GM19025 (cell line): ENCODE data around the gene LEFTY1.
A peak's percentile ranks its signal among the peaks of the same experiment; 100 is the strongest.
"Not testable (repeated sequence)": the region's sequence is repeated elsewhere in the genome, so short reads cannot be mapped to it uniquely, and the experiment has no call there.

Experiments used
- ATAC-seq: cut with Tn5 transposase; IDR thresholded peaks from one replicate; pipeline ENCODE4 v1.9.1; 2021; ENCODE audit warnings: mild to moderate bottlenecking, low read depth, moderate library complexity; ENCODE audit not compliant: unreplicated experiment

LEFTY1 gene

GRCh38 chr1:225888898-225889601 lies at the start of gene LEFTY1:
LEFTY1 (minus strand) TSS chr1:225889146; CDS start chr1:225889066, 80 bp downstream.
- no peak for ATAC-seq

DNA sequence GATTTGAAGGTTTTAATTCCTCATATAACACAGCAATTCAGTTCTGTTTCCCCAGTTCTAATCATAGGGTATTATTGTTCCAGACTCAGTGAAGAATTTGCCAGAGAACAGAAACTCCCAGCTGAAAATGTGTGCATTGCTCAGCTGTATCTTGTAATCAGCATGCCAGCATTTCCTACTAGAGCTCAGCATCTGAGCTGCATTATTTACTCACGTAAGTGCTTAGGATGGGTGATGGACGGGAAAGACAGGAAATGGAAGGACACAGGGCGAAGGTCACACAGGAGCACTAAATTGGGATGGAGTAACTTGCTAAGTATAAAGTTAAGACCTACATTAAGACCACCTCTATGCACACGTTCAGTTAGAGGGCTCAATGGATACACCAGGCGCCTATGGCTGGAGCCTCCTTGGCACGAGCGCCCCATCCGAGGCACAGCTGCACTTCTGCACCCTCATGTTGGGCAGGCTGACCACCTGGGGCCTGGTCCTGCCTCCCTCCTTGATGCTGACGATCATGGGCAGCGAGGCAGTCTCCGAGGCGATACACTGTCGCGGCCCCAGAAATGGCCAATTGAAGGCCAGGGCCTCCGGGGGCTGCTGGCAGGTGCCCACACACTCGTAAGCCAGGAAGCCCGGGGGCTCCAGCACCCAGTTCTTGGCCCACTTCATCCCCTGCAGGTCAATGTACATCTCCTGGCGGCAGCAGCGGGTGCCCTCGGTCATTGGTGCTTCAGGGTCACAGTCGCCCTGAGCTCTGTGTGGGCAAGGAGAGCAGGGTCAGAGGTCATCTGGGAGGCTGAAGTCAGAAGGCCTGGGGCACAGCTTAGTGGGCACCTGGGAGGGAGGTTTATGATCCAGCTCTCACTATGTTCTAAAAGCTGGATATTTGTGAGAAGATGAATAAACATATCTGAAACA lies 48.4 kb upstream of the LEFTY1 start:
- no peak for ATAC-seq

DNA sequence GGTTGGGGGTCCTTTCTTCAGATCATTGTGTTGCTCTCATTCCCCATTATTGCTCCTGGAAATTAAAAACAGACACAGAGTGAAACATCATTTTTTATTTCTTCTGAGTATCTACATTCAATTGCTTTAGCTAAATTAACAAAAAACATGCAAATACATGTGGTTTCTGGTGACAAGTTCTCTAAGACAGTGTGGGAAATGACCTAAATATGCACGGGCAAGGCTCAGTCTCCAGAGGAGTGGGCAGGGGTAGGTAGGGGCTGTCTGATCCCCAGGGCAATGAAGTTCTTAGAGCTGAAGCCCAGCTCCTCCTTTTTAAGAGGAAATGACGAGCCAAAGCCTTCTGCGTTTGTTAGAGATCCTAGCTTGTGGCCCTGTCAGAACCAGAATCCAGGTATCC lies 47.6 kb upstream of the LEFTY1 start:
- no peak for ATAC-seq

DNA sequence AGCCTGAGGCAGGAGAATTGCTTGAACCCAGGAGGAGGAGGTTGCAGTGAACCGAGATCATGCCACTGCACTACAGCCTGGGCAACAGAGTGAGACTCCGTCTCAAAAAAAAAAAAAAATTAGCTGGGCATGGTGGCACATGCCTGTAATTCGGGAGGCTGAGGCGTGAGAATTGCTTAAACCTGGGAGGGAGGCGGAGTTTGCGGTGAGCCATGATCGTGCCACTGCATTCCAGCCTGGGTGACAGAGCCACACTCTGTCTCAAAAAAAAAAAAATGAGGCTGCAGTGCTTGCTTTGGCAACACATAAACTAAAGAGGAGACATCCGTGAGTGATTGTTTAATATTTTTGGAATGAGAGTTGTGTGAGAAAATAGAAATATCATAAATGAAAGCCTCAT lies 47.1 kb upstream of the LEFTY1 start:
- not testable (repeated sequence) for ATAC-seq

DNA sequence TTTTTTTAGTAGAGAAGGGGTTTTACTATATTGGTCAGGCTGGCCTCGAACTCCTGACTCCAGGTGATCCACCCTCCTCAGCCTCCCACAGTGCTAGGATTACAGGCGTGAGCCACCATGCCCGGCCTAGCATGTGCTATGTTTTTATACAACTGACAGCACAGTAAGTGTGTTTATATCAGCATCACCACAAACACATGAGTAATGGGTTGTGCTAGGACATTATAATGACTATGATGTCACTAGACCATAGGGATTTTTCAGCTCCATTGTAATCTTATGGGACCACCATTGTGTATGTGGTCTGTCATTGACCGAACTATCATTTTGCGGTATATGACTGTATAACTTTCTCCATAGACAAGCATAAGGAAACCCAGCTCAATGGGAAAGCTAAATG lies 45.8 kb upstream of the LEFTY1 start:
- ATAC-seq = no peak

DNA sequence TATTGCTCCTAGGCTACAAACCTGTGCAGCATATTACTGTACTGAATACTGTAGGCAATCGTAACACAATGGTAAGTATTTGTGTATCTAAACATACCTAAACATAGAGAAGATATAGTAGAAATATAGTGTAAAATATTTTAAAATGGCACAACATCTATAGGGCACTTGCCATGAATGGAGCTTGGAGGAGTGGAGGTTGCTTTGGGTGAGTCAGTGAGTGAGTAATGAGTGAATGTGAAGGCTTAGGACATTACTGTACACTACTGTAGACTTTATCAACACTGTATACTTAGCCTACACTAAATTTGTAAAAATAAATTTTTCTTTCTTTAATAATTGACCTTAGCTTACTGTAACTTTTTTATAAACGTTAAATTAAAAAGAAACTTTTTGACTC lies 44.1 kb upstream of the LEFTY1 start:
- ATAC-seq = no peak

DNA sequence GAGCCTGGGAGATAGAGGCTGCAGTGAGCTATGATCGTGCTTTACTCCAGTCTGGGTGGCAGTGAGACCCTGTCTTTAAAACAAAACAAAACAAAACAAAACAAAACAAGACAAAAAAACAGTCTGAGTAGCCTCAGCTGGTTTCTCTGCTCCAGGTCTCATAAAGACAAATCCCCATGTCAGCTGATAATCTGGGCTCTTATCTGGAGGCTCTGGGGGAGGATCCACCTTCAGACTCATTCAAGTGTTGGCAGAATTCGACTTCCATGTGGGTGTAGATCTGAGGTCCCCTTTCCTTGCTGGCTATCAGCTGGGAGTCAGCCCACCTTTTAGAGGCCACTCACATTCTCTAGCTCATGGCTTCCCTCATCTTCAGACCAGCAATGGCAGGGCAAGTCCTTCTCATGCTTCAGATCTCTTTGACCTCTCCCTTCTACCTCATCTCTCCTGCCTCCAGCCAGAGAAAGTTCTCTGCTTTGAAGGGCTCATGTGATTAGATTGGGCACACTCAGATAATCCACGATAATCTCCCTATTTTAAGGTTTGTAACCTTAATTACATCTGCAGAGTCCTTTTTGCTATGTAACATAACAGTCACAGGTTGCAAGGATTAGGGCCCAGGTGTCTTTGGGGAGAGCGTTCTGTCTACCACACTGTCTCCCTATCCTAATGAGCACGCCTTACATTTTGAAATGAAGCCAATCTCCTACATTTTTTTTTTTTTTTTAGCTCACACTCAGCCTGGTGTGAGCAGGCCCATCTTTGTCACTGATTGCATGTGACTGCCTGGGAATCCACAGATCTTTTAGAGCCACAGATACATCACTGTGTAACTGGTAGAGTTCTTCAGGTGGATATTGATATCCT lies 42.6 kb upstream of the LEFTY1 start:
- ATAC-seq = no peak

DNA sequence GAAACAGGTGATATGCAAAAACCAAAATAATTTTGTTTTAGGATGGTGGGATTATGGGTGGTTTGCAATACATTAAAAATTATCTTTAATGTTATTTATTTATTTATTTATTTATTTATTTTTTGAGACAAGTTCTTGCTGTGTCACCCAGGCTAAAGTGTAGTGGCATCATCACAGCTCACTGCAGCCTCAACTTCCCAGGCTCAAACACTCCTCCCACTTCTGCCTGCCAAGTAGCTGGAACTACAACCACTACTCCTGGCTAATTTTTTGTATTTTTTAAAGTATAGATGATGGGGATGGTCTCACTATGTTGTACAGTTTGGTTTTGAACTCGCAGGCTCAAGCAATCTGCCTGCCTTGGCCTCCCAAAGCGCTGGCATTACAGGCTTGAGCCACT lies 41.6 kb upstream of the LEFTY1 start:
- ATAC-seq = no peak

DNA sequence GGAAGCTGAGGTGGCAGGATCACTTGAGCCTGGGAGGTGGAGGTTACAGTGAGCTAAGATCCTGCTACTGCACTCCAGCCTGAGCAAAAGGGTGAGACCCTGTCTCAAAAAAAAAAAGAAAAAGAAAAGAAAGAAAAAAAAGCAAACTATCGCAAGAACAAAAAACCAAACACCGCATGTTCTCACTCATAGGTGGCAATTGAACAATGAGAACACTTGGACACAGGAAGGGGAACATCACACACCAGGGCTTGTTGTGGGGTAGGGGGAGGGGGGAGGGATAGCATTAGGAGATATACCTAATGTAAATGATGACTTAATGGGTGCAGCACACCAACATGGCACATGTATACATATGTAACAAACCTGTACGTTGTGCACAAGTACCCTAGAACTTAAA lies 40.5 kb upstream of the LEFTY1 start:
- ATAC-seq = not testable (repeated sequence)

- no peak for ATAC-seq
These were observed 39.5 kb upstream of the LEFTY1 start for GRCh38 chr1:225928186-225929175.

- no peak for ATAC-seq
These were observed 37.7 kb upstream of the LEFTY1 start for GRCh38 chr1:225926551-225927113.

GRCh38 chr1:225923692-225924555 lies 35.0 kb upstream of the LEFTY1 start, which contains the start of gene PYCR2:
PYCR2 (minus strand) TSS chr1:225924250; CDS start chr1:225924110, 140 bp downstream.
- peak; percentile 98 for ATAC-seq

GRCh38 chr1:225923381-225923691 lies 34.4 kb upstream of the LEFTY1 start:
- ATAC-seq = no peak

DNA sequence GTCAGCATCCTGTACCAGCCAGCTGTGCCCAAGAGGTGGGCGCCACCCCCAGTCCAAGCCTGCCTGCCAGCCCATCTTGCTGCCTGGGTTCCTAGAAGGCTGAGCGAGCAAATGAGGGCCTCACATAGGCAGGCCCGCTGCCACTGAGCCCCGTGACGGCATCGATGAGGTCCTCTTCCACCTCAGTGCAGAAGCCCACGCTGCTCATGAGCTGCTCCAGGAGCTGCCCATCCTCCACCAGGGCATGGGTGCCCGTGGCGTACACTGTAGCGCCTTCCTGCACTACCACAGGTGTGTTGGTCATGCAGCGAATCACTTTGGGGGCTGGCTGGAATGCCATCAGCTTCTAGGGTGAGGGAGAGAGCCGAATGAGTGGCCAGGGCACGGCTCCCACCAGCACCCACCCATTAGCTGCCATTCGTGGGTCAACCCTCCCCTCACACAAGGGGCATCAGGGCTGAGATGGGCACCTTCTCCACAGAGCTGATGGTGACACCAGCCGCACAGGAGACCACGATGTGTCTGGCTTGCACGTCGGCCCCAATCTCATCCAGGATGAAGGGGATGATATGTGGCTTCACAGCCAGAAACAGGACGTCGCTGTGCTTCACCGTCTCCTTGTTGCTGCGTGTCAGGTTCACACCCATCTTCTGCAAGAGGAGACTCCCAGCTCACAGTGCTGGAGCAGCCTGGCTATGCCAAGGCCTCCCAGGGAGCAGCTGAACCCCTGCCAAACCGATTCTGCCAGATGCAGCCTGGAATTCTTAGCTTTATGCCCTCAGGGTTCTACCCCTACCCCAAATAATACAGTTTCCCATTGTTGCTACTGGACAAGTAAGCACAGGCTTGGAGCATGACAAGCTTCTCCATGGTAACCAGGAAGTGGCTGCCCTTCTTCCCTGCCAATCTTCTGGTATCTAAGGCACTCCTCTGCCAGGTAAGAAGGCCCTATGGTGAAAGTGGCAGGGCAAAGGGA lies 33.1 kb upstream of the LEFTY1 start:
- no peak for ATAC-seq

GRCh38 chr1:225919906-225920305 lies 31.0 kb upstream of the LEFTY1 start:
- ATAC-seq = no peak

GRCh38 chr1:225918280-225918679 lies 29.3 kb upstream of the LEFTY1 start:
- no peak for ATAC-seq

DNA sequence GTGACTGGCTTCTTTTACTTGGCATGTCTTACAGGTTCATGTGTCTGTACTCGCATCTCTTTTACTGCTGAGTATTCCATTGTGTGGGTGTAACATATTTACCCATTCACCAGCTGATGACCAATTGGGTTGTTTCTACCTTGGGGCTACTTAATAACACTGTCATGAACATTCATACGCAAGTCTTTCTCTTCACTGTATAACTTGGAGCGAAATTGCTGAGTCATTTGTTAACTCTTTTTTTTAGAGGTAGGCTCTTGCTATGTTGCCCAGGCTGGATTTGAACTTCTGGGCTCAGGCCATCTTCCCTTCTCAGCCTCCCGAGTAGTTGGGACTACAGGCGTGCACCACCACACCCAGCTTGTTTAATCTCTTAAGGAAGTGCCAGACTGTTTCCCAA lies 28.6 kb upstream of the LEFTY1 start:
- ATAC-seq = no peak
